Uterus (tissue), 2 donors: ENCODE data around the gene HLA-DOA.

Source experiments
- CTCF ChIP-seq, 4 experiments: fragments of 200-600 bp in 2 of 4; fragments of 450-650 bp in 2 of 4; sonication (generic) in 2 of 4; IDR thresholded peaks; one replicate each; pipeline ENCODE4 v1.5.1; 2016 to 2019; ENCODE audit warnings: antibody characterized with exemption in 4 of 4, mild to moderate bottlenecking in 2 of 4, moderate library complexity in 1 of 4
- POLR2A ChIP-seq, 2 donors: fragments of 450-650 bp; IDR thresholded peaks; one replicate each; pipeline ENCODE4 v1.6.1; 2016; ENCODE audit warnings: antibody characterized with exemption in 2 of 2, mild to moderate bottlenecking in 1 of 2, moderate library complexity in 1 of 2

- TF ChIP-seq CTCF (IDR thresholded peaks at IDR 0.05) (no peak), POLR2A (IDR thresholded peaks at IDR 0.05) (no peak)
These were observed 20.9 kb upstream of the HLA-DOA start for GRCh38 chr6:33030245-33030644.
